GM23338 (cell line): ENCODE measurements around the gene POLR2B. TPM values are rescaled to one million over a fixed set of nuclear protein-coding genes. Genes with fewer than 3 reads are reported as not detected.
"Not testable (repeated sequence)": the region's sequence is repeated elsewhere in the genome, so short reads cannot be mapped to it uniquely, and the experiment has no call there.

Experiments
- ATAC-seq: fragments of 200-7000 bp; cut with Tn5 transposase; 3 replicates; pipeline ENCODE4 v1.9.1; 2020
- DNase-seq: peaks from one replicate; pipeline ENCODE4 v3.0.0-alpha.2; 2015; ENCODE audit warnings: low spot score
- H2AFZ ChIP-seq: fragments of 200-600 bp; sonication (generic); 2 replicates; pipeline ENCODE4 v1.8.0; 2016; ENCODE audit warnings: antibody characterized with exemption, mild to moderate bottlenecking, moderate library complexity
- H3F3A ChIP-seq: fragments of 200-600 bp; sonication (generic); replicated peaks from 2 replicates; pipeline ENCODE4 v1.8.0; 2017; ENCODE audit warnings: antibody characterized with exemption, mixed run types, low read depth
- H3K27ac ChIP-seq: fragments of 200-600 bp; sonication (generic); 2 replicates; pipeline ENCODE4 v1.6.1; 2016; ENCODE audit warnings: low read depth
- H3K27me3 ChIP-seq: fragments of 200-600 bp; sonication (generic); 2 replicates; pipeline ENCODE4 v1.8.0; 2016; ENCODE audit warnings: mild to moderate bottlenecking, mixed run types, moderate library complexity; ENCODE audit not compliant: insufficient read depth
- H3K36me3 ChIP-seq: fragments of 200-600 bp; sonication (generic); 2 replicates; pipeline ENCODE4 v1.8.0; 2016; ENCODE audit warnings: mild to moderate bottlenecking; ENCODE audit not compliant: insufficient read depth
- H3K4me1 ChIP-seq: fragments of 200-600 bp; sonication (generic); 2 replicates; pipeline ENCODE4 v1.8.0; 2016; ENCODE audit warnings: mild to moderate bottlenecking, moderate library complexity; ENCODE audit not compliant: insufficient read depth
- H3K4me2 ChIP-seq: fragments of 200-600 bp; sonication (generic); 2 replicates; pipeline ENCODE4 v1.7.1; 2017; ENCODE audit warnings: mixed run types
- H3K4me3 ChIP-seq: fragments of 200-600 bp; sonication (generic); 2 replicates; pipeline ENCODE4 v1.6.1; 2016; ENCODE audit warnings: mixed run types
- H3K79me2 ChIP-seq: fragments of 200-600 bp; sonication (generic); replicated peaks from 2 replicates; pipeline ENCODE4 v1.8.0; 2017; ENCODE audit warnings: mild to moderate bottlenecking; ENCODE audit not compliant: insufficient read depth
- H3K9me2 ChIP-seq: fragments of 200-600 bp; sonication (generic); 2 replicates; pipeline ENCODE4 v1.8.0; 2017; ENCODE audit not compliant: insufficient read depth
- H4K20me1 ChIP-seq: fragments of 200-600 bp; sonication (generic); replicated peaks from 2 replicates; pipeline ENCODE4 v1.8.0; 2017; ENCODE audit warnings: mild to moderate bottlenecking; ENCODE audit not compliant: insufficient read depth
- H3K27ac Mint-ChIP-seq: 2 replicates; pipeline ENCODE4 v1.8.0; 2020; ENCODE audit warnings: inconsistent platforms, mild to moderate bottlenecking, moderate library complexity, mixed read lengths
- H3K27me3 Mint-ChIP-seq: 3 replicates; pipeline ENCODE4 v1.8.0; 2022; ENCODE audit warnings: low read depth, mild to moderate bottlenecking, moderate library complexity, mixed read lengths, inconsistent platforms; ENCODE audit not compliant: insufficient read depth, poor library complexity
- H3K36me3 Mint-ChIP-seq: 3 replicates; pipeline ENCODE4 v1.8.0; 2021; ENCODE audit warnings: low read depth, mild to moderate bottlenecking, inconsistent platforms, moderate library complexity, mixed read lengths
- H3K4me1 Mint-ChIP-seq: 3 replicates; pipeline ENCODE4 v1.8.0; 2020; ENCODE audit warnings: mild to moderate bottlenecking, inconsistent platforms, mixed read lengths
- H3K4me3 Mint-ChIP-seq: 3 replicates; pipeline ENCODE4 v1.8.0; 2021; ENCODE audit warnings: moderate library complexity, mild to moderate bottlenecking, inconsistent platforms, mixed read lengths
- H3K9me3 Mint-ChIP-seq: 3 replicates; pipeline ENCODE4 v1.8.0; 2020; ENCODE audit warnings: moderate library complexity, mild to moderate bottlenecking, inconsistent platforms, mixed read lengths
- CREB1 ChIP-seq: fragments of 250-450 bp; sonication (Bioruptor Pico); IDR thresholded peaks from 2 replicates; pipeline ENCODE4 v1.5.0; 2020; ENCODE audit warnings: low read depth, mild to moderate bottlenecking, moderate library complexity
- EZH2 ChIP-seq: fragments of 200-600 bp; sonication (generic); IDR thresholded peaks from one replicate; pipeline ENCODE4 v1.8.0; 2017; ENCODE audit warnings: antibody characterized with exemption, mild to moderate bottlenecking, low read depth; ENCODE audit not compliant: unreplicated experiment
- EZH2phosphoT487 ChIP-seq: fragments of 200-600 bp; sonication (generic); IDR thresholded peaks from one replicate; pipeline ENCODE4 v1.8.1; 2018; ENCODE audit warnings: antibody characterized with exemption; ENCODE audit not compliant: unreplicated experiment
- JUNB ChIP-seq: IDR thresholded peaks from one replicate; pipeline ENCODE4 v1.6.1; 2016; ENCODE audit warnings: antibody characterized with exemption; ENCODE audit not compliant: unreplicated experiment
- NANOG ChIP-seq: IDR thresholded peaks from 2 replicates; pipeline ENCODE4 v1.6.1; 2016; ENCODE audit warnings: antibody characterized with exemption, borderline replicate concordance
- POLR2AphosphoS5 ChIP-seq: IDR thresholded peaks from 2 replicates; pipeline ENCODE4 v1.6.1; 2016; ENCODE audit warnings: antibody characterized with exemption, low read depth
- STAT1 ChIP-seq: IDR thresholded peaks from one replicate; pipeline ENCODE4 v1.6.1; 2016; ENCODE audit warnings: antibody characterized with exemption; ENCODE audit not compliant: unreplicated experiment
- ZNF114 ChIP-seq: fragments of 250-450 bp; sonication (Bioruptor Pico); IDR thresholded peaks from 2 replicates; pipeline ENCODE4 v1.5.0; 2020; ENCODE audit warnings: mild to moderate bottlenecking, moderate library complexity
- ZNF331 ChIP-seq: fragments of 250-450 bp; sonication (Bioruptor Pico); IDR thresholded peaks from 2 replicates; pipeline ENCODE4 v1.5.0; 2020; ENCODE audit warnings: low read depth, mild to moderate bottlenecking, moderate library complexity
- polyA plus RNA-seq: library from polyadenylated mRNA; unstranded; fragments of >200 nt; fragmentation: Nextera tagmentation; extraction: Ambion mirVana; gene quantifications from 2 replicates; pipeline ENCODE4 v1.2.1, GENCODE V29; 2016
- total RNA-seq: library from RNA; depleted of rRNA; stranded (reverse); fragments of >200 nt; shearing (Covaris generic); gene quantifications from 2 replicates; pipeline ENCODE4 v1.2.3, GENCODE V29; 2014
- TF ChIP-seq, protein P1 (sequence below), 2 experiments: fragments of 200-600 bp in 1 of 2; sonication (generic) in 1 of 2; conservative IDR thresholded peaks; 2 replicates each; pipeline versions ENCODE4 v1.5.1 to v1.6.1; 2016 to 2017; ENCODE audit warnings: antibody characterized with exemption in 2 of 2, low read depth in 2 of 2, mild to moderate bottlenecking in 2 of 2, moderate library complexity in 1 of 2
- TF ChIP-seq, protein P2 (sequence below): IDR thresholded peaks from 2 replicates; pipeline ENCODE4 v1.6.1; 2016; ENCODE audit warnings: antibody characterized with exemption
- TF ChIP-seq, protein P3 (sequence below): fragments of 250-450 bp; sonication (Bioruptor Pico); IDR thresholded peaks from 2 replicates; pipeline ENCODE4 v1.5.0; 2020; ENCODE audit warnings: mild to moderate bottlenecking, moderate library complexity

POLR2B gene
- total and polyA plus RNA-seq, 2 experiments from 2014 or later: 56.5 to 165 TPM

DNA sequence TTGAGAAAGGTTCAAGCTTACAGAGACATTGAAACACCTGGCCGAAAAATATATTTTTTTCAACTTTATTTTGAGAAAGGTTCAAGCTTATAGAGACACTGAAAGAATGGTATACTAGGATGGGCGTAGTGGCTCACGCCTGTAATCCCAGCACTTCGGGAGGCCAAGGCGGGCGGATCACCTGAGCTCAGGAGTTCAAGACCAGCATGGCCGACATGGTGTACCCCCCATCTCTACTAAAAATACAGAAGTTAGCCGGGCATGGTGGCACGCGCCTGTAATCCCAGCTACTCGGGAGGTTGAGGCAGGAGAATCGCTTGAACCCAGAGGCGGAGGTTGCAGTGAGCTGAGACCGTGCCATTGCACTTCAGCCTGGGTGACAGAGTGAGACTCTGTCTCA is 38.9 kb upstream of the POLR2B start:
- H3K4me3 Mint-ChIP-seq, H3K27me3 ChIP-seq, H3K4me1 ChIP-seq, H3K9me3 Mint-ChIP-seq, ATAC-seq, H3F3A ChIP-seq, H3K36me3 ChIP-seq, DNase-seq, H3K27ac Mint-ChIP-seq, H4K20me1 ChIP-seq, H3K36me3 Mint-ChIP-seq, H3K9me2 ChIP-seq, H2AFZ ChIP-seq, H3K79me2 ChIP-seq, H3K27ac ChIP-seq, H3K27me3 Mint-ChIP-seq, H3K4me2 ChIP-seq, H3K4me3 ChIP-seq, H3K4me1 Mint-ChIP-seq: not testable (repeated sequence)

DNA sequence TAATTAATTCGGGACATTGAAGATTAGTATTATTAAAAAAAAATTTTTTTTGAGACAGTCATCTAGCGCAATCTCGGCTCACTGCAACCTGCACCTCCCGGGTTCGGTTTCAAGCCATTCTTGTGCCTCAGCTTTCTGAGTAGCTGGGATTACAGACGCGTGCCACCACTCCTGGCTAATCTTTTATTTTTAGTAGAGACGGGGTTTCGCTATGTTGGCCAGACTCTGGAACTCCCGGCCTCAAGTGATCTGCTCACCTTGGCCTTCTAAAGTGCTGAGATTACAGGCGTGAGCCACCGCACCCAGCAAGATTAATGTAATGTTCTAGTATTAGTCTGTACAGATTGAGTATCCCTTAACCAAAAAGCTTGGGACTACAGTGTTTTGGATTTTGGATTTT is 38.3 kb upstream of the POLR2B start:
- Histone ChIP-seq H3K27ac (no peak overlapping the region), H3K9me2 (no peaks in the 10 kb centered on the region), H3K4me1 (no peaks in the 10 kb centered on the region), H2AFZ (no peak overlapping the region), H3K4me2 (no peak overlapping the region), H3K27me3 (no peaks in the 10 kb centered on the region), H3F3A (no peaks in the 10 kb centered on the region), H3K79me2 (no peaks in the 10 kb centered on the region), H3K36me3 (no peaks in the 10 kb centered on the region), H3K4me3 (no peak overlapping the region), H4K20me1 (peaks cover 6% of the 10 kb centered on the region; the same call in 1 of the 2 replicates)
- peaks cover 3% of the 10 kb centered on the region; the same call in 1 of the 3 replicates for H3K36me3 Mint-ChIP-seq
- H3K27ac Mint-ChIP-seq: no peak overlapping the region
- ATAC-seq: no peak
- no peak for DNase-seq
- no peaks in the 10 kb centered on the region for H3K27me3 Mint-ChIP-seq
- no peaks in the 10 kb centered on the region for H3K4me1 Mint-ChIP-seq
- no peak overlapping the region for H3K4me3 Mint-ChIP-seq
- no peaks in the 10 kb centered on the region for H3K9me3 Mint-ChIP-seq
- no peak for TF ChIP-seq JUNB
- TF ChIP-seq POLR2AphosphoS5: no peak
- TF ChIP-seq EZH2phosphoT487: no peak
- no peak for TF ChIP-seq ZNF114 (CRISPR knock-in tag)
- TF ChIP-seq, protein P1, sequence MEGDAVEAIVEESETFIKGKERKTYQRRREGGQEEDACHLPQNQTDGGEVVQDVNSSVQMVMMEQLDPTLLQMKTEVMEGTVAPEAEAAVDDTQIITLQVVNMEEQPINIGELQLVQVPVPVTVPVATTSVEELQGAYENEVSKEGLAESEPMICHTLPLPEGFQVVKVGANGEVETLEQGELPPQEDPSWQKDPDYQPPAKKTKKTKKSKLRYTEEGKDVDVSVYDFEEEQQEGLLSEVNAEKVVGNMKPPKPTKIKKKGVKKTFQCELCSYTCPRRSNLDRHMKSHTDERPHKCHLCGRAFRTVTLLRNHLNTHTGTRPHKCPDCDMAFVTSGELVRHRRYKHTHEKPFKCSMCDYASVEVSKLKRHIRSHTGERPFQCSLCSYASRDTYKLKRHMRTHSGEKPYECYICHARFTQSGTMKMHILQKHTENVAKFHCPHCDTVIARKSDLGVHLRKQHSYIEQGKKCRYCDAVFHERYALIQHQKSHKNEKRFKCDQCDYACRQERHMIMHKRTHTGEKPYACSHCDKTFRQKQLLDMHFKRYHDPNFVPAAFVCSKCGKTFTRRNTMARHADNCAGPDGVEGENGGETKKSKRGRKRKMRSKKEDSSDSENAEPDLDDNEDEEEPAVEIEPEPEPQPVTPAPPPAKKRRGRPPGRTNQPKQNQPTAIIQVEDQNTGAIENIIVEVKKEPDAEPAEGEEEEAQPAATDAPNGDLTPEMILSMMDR (conservative IDR thresholded peaks at IDR 0.05; ENCODE audit: low read depth in 2 of 2): no peak
- TF ChIP-seq STAT1: no peak
- no peak for TF ChIP-seq ZNF331 (CRISPR knock-in tag)
- no peak for TF ChIP-seq EZH2
- TF ChIP-seq, protein P2, sequence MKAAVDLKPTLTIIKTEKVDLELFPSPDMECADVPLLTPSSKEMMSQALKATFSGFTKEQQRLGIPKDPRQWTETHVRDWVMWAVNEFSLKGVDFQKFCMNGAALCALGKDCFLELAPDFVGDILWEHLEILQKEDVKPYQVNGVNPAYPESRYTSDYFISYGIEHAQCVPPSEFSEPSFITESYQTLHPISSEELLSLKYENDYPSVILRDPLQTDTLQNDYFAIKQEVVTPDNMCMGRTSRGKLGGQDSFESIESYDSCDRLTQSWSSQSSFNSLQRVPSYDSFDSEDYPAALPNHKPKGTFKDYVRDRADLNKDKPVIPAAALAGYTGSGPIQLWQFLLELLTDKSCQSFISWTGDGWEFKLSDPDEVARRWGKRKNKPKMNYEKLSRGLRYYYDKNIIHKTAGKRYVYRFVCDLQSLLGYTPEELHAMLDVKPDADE: no peak
- TF ChIP-seq CREB1 (CRISPR knock-in tag): no peak
- TF ChIP-seq, protein P3, sequence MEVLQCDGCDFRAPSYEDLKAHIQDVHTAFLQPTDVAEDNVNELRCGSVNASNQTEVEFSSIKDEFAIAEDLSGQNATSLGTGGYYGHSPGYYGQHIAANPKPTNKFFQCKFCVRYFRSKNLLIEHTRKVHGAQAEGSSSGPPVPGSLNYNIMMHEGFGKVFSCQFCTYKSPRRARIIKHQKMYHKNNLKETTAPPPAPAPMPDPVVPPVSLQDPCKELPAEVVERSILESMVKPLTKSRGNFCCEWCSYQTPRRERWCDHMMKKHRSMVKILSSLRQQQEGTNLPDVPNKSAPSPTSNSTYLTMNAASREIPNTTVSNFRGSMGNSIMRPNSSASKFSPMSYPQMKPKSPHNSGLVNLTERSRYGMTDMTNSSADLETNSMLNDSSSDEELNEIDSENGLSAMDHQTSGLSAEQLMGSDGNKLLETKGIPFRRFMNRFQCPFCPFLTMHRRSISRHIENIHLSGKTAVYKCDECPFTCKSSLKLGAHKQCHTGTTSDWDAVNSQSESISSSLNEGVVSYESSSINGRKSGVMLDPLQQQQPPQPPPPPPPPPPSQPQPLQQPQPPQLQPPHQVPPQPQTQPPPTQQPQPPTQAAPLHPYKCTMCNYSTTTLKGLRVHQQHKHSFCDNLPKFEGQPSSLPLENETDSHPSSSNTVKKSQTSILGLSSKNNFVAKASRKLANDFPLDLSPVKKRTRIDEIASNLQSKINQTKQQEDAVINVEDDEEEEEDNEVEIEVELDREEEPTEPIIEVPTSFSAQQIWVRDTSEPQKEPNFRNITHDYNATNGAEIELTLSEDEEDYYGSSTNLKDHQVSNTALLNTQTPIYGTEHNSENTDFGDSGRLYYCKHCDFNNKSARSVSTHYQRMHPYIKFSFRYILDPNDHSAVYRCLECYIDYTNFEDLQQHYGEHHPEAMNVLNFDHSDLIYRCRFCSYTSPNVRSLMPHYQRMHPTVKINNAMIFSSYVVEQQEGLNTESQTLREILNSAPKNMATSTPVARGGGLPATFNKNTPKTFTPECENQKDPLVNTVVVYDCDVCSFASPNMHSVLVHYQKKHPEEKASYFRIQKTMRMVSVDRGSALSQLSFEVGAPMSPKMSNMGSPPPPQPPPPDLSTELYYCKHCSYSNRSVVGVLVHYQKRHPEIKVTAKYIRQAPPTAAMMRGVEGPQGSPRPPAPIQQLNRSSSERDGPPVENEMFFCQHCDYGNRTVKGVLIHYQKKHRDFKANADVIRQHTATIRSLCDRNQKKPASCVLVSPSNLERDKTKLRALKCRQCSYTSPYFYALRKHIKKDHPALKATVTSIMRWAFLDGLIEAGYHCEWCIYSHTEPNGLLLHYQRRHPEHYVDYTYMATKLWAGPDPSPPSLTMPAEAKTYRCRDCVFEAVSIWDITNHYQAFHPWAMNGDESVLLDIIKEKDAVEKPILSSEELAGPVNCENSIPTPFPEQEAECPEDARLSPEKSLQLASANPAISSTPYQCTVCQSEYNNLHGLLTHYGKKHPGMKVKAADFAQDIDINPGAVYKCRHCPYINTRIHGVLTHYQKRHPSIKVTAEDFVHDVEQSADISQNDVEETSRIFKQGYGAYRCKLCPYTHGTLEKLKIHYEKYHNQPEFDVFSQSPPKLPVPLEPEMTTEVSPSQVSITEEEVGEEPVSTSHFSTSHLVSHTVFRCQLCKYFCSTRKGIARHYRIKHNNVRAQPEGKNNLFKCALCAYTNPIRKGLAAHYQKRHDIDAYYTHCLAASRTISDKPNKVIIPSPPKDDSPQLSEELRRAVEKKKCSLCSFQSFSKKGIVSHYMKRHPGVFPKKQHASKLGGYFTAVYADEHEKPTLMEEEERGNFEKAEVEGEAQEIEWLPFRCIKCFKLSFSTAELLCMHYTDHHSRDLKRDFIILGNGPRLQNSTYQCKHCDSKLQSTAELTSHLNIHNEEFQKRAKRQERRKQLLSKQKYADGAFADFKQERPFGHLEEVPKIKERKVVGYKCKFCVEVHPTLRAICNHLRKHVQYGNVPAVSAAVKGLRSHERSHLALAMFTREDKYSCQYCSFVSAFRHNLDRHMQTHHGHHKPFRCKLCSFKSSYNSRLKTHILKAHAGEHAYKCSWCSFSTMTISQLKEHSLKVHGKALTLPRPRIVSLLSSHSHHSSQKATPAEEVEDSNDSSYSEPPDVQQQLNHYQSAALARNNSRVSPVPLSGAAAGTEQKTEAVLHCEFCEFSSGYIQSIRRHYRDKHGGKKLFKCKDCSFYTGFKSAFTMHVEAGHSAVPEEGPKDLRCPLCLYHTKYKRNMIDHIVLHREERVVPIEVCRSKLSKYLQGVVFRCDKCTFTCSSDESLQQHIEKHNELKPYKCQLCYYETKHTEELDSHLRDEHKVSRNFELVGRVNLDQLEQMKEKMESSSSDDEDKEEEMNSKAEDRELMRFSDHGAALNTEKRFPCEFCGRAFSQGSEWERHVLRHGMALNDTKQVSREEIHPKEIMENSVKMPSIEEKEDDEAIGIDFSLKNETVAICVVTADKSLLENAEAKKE: no peak
- no peak for TF ChIP-seq NANOG
